KMS-11 (cell line): ENCODE results near the gene ADAM19.

Experiments
- H2AFZ ChIP-seq: fragments of 200-600 bp; sonication (generic); 2 replicates; pipeline ENCODE4 v1.6.1; 2016; ENCODE audit warnings: antibody characterized with exemption, mixed run types, low read depth
- H3K27ac ChIP-seq: fragments of 200-600 bp; sonication (generic); 2 replicates; pipeline ENCODE4 v1.6.1; 2016; ENCODE audit warnings: mild to moderate bottlenecking, mixed run types
- H3K27me3 ChIP-seq: fragments of 200-600 bp; sonication (generic); 2 replicates; pipeline ENCODE4 v1.6.1; 2017; ENCODE audit warnings: mild to moderate bottlenecking, low read depth, mixed run types, moderate library complexity; ENCODE audit not compliant: insufficient read depth
- H3K36me3 ChIP-seq: fragments of 200-600 bp; sonication (generic); 2 replicates; pipeline ENCODE4 v1.6.1; 2017; ENCODE audit warnings: mild to moderate bottlenecking, mixed run types; ENCODE audit not compliant: insufficient read depth
- H3K4me1 ChIP-seq: fragments of 200-600 bp; sonication (generic); 2 replicates; pipeline ENCODE4 v1.6.1; 2016; ENCODE audit warnings: mild to moderate bottlenecking, low read depth, mixed run types; ENCODE audit not compliant: poor library complexity, severe bottlenecking
- H3K4me2 ChIP-seq: fragments of 200-600 bp; sonication (generic); 2 replicates; pipeline ENCODE4 v1.7.0; 2016; ENCODE audit warnings: mild to moderate bottlenecking, mixed run types
- H3K4me3 ChIP-seq: fragments of 200-600 bp; sonication (generic); IDR thresholded peaks from 2 replicates; pipeline ENCODE4 v1.6.1; 2017; ENCODE audit warnings: low read depth, low read length, mixed read lengths; ENCODE audit not compliant: insufficient read depth
- H3K79me2 ChIP-seq: fragments of 200-600 bp; sonication (generic); 2 replicates; pipeline ENCODE4 v1.6.1; 2016; ENCODE audit warnings: low read depth, mixed run types; ENCODE audit not compliant: insufficient read depth
- H3K9ac ChIP-seq: fragments of 200-600 bp; sonication (generic); 2 replicates; pipeline ENCODE4 v1.6.1; 2016; ENCODE audit warnings: mild to moderate bottlenecking, mixed run types
- H4K20me1 ChIP-seq: fragments of 200-600 bp; sonication (generic); 2 replicates; pipeline ENCODE4 v1.6.1; 2016; ENCODE audit warnings: mild to moderate bottlenecking, mixed run types; ENCODE audit not compliant: insufficient read depth
- TF ChIP-seq, protein P1 (sequence below): fragments of 200-600 bp; sonication (generic); conservative IDR thresholded peaks from 2 replicates; pipeline ENCODE4 v1.6.1; 2017; ENCODE audit warnings: low read depth, mild to moderate bottlenecking, antibody characterized with exemption, low read length, moderate library complexity, mixed read lengths

Gene ADAM19

GRCh38 chr5:157554179-157555036 is 21.2 kb downstream of the ADAM19 start:
- Histone ChIP-seq H3K4me2 (no peak overlapping the region), H3K79me2 (no peaks in the 10 kb centered on the region), H3K36me3 (no peaks in the 10 kb centered on the region), H3K9ac (no peak overlapping the region), H4K20me1 (no peaks in the 10 kb centered on the region), H3K4me1 (peaks cover 14% of the 10 kb centered on the region), H3K4me3 (no peak overlapping the region), H3K27ac (no peak overlapping the region), H3K27me3 (no peaks in the 10 kb centered on the region), H2AFZ (no peak overlapping the region)
- TF ChIP-seq, protein P1, sequence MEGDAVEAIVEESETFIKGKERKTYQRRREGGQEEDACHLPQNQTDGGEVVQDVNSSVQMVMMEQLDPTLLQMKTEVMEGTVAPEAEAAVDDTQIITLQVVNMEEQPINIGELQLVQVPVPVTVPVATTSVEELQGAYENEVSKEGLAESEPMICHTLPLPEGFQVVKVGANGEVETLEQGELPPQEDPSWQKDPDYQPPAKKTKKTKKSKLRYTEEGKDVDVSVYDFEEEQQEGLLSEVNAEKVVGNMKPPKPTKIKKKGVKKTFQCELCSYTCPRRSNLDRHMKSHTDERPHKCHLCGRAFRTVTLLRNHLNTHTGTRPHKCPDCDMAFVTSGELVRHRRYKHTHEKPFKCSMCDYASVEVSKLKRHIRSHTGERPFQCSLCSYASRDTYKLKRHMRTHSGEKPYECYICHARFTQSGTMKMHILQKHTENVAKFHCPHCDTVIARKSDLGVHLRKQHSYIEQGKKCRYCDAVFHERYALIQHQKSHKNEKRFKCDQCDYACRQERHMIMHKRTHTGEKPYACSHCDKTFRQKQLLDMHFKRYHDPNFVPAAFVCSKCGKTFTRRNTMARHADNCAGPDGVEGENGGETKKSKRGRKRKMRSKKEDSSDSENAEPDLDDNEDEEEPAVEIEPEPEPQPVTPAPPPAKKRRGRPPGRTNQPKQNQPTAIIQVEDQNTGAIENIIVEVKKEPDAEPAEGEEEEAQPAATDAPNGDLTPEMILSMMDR: no peak

DNA sequence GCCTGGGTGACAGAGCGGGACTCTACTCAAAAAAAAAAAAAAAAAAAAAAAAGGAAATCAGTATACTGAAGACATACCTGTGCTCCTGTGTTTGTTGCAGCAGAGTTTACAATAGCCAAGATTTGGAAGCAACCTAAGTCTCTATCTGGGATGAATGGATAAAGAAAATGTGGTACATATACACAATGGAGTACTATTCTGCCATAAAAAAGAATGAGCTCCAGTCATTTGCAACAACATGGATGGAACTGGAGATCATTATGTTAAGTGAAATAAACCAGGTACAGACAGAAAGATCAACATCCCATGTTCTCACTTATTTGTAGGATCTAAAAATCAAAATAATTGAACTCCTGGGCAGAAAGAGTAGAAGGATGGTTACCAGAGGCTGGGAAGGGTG is 22.9 kb downstream of the ADAM19 start:
- H3K27me3 ChIP-seq: no peaks in the 10 kb centered on the region
- H4K20me1 ChIP-seq: no peaks in the 10 kb centered on the region
- H3K79me2 ChIP-seq: no peaks in the 10 kb centered on the region
- no peak overlapping the region for H3K4me2 ChIP-seq
- no peaks in the 10 kb centered on the region for H3K36me3 ChIP-seq
- TF ChIP-seq, protein P1: no peak
- H3K4me3 ChIP-seq: no peak overlapping the region
- peaks cover 14% of the 10 kb centered on the region for H3K4me1 ChIP-seq
- no peak overlapping the region for H3K27ac ChIP-seq
- H2AFZ ChIP-seq: no peak overlapping the region
- H3K9ac ChIP-seq: no peak overlapping the region

GRCh38 chr5:157550663-157551062 is 24.9 kb downstream of the ADAM19 start:
- no peaks in the 10 kb centered on the region for H3K79me2 ChIP-seq
- no peak overlapping the region for H3K27ac ChIP-seq

GRCh38 chr5:157549954-157550549 is 25.5 kb downstream of the ADAM19 start:
- H4K20me1 ChIP-seq: no peaks in the 10 kb centered on the region
- peaks cover 13% of the 10 kb centered on the region for H3K4me1 ChIP-seq
- H3K36me3 ChIP-seq: no peaks in the 10 kb centered on the region
- no peaks in the 10 kb centered on the region for H3K79me2 ChIP-seq
- no peak overlapping the region for H3K4me2 ChIP-seq
- no peak overlapping the region for H2AFZ ChIP-seq
- no peak overlapping the region for H3K9ac ChIP-seq
- H3K4me3 ChIP-seq: no peak overlapping the region
- TF ChIP-seq, protein P1: no peak
- no peaks in the 10 kb centered on the region for H3K27me3 ChIP-seq
- H3K27ac ChIP-seq: no peak overlapping the region

More at GRCh38 chr5:157550663-157551062, 24.9 kb downstream of the ADAM19 start:
- Histone ChIP-seq H3K27me3 (no peaks in the 10 kb centered on the region), H3K4me3 (no peak overlapping the region), H3K4me1 (peaks cover 14% of the 10 kb centered on the region), H4K20me1 (no peaks in the 10 kb centered on the region), H3K9ac (no peak overlapping the region), H2AFZ (no peak overlapping the region), H3K36me3 (no peaks in the 10 kb centered on the region), H3K4me2 (no peak overlapping the region)
- TF ChIP-seq, protein P1: no peak
